GM21390 (cell line): Measurements from ENCODE around the gene USP11.

Source experiments
- ATAC-seq: cut with Tn5 transposase; IDR thresholded peaks from one replicate; pipeline ENCODE4 v1.9.1; 2021; ENCODE audit not compliant: unreplicated experiment

The USP11 gene

DNA sequence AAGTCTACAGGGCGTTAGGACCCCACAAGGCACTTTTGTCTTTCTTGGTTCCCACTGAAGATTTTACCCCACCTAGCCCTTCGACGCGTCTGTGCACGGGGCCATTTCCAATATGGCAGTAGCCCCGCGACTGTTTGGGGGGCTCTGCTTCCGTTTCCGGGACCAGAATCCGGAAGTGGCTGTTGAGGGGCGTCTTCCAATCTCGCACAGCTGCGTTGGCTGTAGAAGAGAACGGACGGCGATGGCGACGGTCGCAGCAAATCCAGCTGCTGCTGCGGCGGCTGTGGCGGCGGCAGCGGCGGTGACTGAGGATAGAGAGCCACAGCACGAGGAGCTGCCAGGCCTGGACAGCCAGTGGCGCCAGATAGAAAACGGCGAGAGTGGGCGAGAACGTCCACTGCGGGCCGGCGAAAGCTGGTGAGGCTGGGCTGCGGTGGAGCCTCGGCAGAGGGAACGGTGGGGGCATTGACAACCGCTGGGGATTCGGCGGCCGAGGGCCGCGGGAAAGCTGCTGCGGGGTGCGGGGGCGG, at the start of gene USP11:
USP11 (plus strand) TSS at position 207 of the 530 bp plus-strand sequence; CDS start at position 242, 35 bp downstream.
- ATAC-seq = no peak

DNA sequence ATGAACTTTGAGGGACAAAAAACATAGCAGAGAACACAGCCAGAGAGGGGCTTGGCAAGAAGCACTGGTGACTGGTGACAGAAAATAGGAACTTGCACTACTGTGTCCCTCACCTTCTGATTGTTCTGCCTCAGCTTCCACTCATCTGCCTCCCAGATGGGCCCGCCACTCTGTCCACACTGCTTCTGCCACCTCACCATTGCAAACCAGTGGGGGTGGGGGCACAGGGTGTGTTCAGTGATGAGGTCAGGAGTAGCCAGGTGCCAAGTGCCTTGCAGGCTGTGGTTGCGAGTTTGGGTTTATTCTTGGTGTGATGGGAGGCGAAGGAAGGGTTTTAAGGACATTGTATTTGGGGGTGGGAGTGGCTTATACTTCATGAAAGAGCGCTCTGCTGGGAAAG, 48.3 kb upstream of the USP11 start:
- no peak for ATAC-seq

- ATAC-seq = no peak
Observed at GRCh38 chrX:47185241-47185640, 47.6 kb upstream of the USP11 start.

DNA sequence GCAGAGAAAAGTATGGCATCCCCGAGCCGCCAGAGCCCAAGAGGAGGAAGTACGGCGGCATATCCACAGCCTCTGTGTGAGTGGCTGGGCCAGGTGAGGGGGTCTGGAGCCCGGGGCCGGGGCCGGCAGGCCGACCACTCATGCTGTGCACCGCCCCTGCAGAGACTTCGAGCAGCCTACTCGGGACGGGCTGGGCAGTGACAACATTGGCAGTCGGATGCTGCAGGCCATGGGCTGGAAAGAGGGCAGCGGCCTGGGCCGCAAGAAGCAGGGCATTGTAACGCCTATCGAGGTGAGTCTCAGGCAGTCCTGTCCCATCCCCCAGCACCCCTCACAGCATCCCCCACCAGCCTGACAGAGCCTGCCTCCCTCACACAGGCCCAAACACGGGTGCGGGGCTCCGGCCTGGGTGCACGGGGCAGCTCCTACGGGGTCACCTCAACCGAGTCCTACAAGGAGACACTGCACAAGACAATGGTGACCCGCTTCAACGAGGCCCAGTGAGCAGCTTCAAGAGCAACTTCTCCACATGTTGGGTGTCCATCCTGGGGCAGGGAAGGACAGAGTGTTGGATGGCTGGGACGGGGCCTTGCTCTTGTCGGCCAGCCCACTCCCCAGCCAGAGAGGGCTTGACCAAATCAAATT, 46.6 kb upstream of the USP11 start:
- ATAC-seq = no peak

DNA sequence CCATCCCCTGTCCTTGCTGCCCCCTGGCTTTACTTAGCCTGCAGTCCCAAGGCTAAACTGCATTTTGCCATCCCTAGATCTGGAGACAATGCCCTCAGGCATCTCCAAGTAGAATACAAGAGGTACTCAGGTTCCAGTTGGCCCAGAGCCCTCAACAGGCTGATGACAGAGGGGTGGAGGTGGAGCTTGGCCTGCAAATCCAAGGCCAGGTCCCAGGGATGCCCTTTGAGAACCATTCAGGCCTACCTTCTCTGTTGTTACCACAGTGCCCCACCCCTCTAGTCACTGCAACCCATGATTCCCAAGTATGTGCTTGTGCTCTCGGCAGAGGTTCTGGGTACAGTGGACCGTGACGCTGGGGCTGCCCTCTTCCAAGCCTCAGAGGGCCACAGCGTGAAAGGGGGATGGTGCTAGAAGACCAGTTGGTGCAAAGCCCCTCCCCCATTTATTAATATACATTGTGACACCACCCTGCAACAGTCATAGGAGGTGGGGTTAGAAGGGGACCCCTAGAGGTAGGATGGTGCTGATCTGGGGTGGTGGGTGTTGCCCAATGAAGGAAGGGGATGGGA, 45.6 kb upstream of the USP11 start:
- ATAC-seq = no peak

DNA sequence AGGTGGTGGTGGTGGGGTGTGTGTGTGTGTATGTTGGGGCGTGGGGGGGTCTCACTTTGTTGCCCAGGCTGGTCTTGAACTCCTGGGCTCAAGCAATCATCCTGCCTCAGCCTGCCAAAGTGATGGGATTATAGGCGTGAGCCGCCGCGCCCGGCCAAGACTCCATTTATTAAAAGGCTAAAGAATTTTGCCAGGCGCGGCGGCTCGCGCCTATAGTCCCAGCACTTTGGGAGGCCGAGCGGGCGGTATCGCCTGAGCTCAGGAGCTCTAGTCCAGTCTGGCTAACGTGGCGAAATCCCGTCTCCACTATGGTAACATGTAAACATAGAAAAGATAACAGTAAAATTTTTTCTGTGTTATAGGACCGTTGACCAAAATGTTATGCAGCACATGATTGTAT, 42.9 kb upstream of the USP11 start:
- no peak for ATAC-seq

DNA sequence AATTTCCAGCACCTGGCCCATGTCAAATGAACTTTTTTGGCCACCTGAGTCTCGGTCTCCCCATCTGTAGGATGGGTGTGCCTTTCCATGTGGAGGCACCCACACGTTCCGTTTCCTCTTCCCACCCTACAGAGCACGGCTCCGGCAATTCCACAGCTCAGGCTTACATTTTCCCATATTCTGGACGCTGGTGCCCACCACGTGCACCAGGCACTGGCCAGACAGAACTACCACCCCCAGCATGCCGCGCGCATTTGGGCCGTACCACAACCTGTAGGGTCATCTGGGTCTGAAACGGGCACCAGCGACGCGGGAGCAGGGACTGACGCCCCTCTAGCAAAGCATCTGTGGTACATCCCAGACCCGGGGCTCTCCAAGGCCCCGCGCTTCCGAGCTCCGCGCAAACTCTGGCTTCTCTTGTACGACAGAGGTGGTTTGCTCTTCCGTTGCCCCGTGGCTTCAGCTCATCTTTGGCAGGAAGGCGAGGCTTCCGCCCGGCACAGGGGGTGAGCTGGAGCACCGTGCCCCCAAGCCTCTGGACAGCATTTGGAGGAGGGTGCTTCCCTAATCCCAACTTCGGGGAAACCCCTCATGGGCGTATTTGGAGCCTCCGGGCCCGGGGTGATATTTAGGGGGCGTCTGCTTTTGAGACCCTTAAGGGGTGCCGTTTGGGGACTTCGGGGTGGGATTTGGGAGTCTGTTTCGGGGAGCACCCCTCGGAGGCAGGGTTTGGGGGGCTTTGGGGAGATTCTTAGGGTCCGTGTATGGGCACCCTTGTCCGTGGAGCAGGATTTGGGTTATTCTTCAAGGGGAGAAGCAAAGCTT, 42.2 kb upstream of the USP11 start:
- ATAC-seq = peak; percentile 70

DNA sequence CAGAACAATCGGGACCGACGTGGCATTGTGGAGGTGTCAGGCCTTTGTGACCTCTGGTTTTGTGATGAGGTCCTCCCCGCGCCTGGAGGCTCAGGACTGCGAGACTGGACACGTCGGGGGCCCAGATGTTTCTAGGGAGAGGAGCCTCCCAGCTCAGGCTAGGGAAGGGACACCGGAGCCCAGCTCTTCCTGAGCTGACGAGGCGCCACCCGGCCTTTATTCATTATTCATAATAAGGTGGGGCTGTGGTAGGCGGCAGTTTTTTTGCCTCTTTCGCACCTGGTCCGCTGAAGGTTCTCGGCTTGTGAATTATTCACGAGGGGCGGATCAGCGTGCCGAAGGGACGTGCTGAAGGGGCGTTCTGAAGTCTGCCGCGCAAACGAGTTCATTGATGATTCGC, 41.5 kb upstream of the USP11 start:
- no peak for ATAC-seq

DNA sequence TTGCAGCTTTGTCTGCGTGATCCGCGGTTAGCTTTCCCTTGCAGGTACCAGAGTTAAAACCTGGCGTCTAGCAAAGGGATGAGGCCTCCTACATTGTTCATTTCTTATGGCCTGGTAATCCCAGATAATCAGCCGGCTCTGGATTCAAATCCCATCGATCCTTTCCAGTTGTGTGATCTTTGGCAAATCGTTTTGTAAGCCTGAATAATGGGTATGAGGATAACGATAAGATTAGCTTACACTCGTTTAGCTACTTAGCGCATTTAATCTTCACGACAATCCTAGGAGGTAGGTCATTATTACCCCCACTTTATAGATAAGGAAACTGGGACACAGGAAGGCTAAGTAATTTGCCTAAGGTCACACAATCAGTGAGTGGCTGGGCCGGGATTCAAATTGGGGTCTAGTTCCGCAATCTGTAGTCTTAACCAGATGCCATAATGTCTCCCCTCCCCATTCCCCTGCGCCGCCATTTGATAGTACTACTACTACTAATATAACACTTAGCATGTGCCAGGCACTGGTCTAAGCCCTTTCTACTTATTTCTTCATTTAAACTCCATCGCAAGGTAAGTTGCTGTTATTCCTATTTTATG, 40.9 kb upstream of the USP11 start:
- no peak for ATAC-seq

GRCh38 chrX:47193475-47194193, 39.2 kb upstream of the USP11 start, which contains the start of gene UBA1:
UBA1 (plus strand) TSS chrX:47193829; CDS start chrX:47198803, 4,974 bp downstream.
- ATAC-seq = peak; percentile 46

DNA sequence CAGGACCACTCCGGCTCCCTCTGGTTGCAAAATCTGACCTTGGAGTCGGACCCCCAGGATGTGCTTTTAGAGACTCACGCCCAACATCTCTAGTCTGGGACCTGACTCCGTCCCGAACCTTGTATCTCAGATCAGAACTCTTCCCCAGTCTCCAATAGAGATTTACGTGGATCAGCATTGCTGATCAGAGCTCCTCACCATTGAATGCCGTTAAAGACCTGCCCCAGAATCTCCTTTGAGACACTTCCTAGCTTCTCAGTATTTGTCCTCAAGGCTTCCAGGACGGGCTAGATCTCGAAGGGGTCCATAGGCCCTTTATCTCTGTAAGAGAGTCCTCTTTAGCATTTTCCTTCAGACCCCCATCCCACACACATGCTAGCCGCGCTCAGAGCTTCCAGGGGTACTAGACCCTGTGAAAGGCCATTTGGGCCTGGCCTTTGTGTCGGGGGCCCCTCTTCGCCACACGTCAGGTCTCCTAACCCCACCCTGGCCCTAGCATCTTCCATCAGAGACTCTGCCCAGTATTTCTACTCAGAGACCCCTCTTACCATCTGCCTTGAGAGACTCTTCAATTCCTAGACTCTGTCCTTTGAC, 38.5 kb upstream of the USP11 start:
- ATAC-seq = no peak

- no peak for ATAC-seq
Observed at GRCh38 chrX:47196098-47196497, 36.7 kb upstream of the USP11 start.

DNA sequence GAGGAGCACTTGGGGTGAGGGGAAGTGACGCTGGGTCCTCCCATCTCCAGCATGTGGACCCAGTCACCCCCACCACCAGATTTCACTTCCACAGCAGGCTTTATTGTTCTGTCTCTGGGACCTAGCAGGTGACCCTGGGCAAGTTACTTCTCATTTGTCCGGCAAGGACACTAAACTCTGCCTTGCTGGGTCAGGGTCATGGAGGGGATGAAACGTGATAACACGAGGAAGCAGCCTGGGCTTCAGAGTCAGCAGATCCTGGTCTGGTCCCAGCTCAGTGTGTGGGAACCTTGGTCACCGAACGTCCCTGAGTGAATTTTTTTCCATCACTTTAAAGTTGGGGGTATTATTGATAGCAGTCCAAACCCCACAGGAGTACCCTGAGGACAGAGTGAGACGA, 35.3 kb upstream of the USP11 start:
- no peak for ATAC-seq

DNA sequence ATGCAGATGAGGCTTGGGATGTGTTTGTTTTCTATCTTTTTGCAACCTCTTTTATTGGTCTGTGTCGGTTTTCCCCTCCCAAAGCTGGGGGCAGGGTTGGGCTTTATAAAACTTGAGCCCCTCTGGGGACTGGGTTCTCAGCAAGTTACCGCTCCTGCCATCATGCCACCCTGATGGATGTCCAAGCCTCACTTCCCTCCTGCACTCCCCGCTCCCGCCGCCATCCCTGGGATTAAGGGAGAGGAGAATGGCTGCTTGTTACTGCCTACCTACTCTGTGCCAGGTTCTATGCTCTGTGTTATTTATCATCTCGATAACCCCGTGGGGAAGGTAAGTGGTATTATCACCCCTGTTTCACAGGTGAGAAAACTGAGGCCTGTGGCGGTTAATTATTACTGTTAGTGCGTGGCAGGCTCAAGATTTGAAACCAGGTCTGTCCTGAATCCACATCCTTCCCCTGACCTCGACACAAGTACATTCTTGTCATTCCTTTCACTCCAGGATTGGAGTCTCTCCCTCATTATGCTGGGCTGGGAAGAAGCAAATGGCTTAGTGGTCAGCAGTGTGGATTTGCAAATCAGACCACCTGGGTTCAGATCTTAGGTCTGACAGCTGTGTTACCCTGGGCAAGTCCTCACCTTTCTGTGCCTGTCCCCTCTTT, 34.7 kb upstream of the USP11 start:
- ATAC-seq = no peak

DNA sequence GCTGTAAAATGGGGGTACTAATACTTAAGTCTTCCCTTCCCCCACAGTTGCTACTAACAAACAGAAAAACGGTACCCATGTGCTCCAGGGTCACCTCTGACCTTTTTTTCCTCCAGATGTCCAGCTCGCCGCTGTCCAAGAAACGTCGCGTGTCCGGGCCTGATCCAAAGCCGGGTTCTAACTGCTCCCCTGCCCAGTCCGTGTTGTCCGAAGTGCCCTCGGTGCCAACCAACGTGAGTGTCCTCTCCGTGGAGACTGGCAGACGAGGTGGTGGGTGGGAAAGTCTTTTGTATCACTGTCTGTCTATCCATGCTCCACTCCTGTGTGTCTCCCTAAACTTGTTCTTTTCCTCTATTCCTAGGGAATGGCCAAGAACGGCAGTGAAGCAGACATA, 34.1 kb upstream of the USP11 start:
- no peak for ATAC-seq

DNA sequence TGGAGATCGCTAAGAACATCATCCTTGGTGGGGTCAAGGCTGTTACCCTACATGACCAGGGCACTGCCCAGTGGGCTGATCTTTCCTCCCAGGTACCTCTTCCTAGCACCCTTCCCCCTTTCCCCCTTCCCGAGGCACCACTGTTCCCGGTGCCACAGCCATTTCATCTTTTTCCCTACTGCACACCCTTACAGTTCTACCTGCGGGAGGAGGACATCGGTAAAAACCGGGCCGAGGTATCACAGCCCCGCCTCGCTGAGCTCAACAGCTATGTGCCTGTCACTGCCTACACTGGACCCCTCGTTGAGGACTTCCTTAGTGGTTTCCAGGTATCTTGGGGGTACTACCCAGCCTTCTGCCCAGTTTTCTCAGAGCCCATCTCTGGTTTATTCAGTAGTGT, 33.5 kb upstream of the USP11 start:
- ATAC-seq = no peak

DNA sequence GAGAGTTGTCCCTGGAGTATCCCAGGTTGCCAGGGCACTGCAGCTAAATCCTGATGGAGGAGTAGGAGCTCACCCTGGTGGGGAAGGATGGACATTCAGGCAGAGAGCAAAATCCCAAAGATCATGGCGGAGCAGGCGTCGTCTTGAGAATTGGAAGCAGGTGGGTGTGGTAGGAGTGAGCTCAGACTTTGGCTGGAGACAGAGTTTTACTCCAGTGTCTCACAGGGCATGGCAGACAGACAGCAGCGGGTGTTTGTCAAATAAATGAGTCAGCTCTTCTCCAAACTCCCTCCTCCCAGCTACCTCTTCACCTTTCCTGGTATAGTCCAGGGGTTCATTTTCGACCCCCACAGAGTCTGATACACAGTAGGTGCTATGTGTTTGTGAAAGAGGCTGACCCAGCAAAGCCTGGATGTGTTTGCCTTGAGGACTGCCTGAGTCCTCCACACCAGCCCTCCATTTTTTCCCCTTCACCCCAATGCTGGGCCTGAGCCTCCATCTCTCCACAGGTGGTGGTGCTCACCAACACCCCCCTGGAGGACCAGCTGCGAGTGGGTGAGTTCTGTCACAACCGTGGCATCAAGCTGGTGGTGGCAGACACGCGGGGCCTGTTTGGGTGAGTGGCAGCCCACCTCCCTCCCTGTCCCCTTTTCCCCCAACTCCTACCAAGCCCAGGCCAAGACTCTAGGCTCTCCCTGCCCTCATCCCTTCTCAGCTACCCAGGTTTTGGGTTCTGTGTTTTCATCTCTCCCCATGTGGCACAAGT, 32.2 kb upstream of the USP11 start:
- ATAC-seq = no peak

DNA sequence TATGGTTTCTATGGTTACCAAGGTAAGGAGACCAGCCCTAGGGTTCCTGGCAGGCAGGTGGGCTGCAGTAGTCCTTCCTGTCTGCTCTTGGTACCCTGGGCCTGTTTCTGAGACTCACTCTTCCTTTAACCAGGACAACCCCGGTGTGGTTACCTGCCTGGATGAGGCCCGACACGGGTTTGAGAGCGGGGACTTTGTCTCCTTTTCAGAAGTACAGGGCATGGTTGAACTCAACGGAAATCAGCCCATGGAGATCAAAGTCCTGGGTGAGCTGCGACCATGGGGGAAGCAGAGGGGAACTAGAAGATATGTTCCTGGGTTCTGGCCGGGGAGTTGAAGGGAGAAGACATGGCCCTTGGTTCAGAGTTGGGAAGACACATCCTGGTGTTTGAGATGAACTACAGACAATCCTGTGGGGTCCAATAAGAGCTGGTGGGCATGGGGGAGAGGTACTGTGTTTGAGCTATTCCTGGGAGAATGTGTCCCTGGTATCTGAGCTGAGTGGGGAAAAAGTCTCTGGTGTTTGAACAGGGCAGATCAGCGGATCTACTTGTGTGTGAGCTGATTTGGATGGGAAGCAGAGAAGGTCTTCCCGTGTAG, 31.4 kb upstream of the USP11 start:
- no peak for ATAC-seq

DNA sequence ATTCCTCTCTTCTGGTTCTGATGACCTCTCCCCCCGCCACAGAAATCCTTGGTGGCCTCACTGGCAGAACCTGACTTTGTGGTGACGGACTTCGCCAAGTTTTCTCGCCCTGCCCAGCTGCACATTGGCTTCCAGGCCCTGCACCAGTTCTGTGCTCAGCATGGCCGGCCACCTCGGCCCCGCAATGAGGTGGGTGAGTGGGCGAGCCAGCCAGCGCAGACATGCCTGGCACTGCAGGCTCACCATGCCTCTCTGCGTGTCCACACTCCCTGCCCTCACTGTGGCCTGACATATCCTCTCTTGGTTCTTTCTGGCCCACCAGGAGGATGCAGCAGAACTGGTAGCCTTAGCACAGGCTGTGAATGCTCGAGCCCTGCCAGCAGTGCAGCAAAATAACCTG, 30.5 kb upstream of the USP11 start:
- no peak for ATAC-seq
